H1 (cell line): ENCODE results near the gene TERF2IP. TPM values are rescaled to one million over a fixed set of nuclear protein-coding genes. Genes with fewer than 3 reads are reported as not detected.

ENCODE experiments used
- CTCF ChIA-PET: fragments of 300-600 bp; sonication (Branson Sonifier 250); formaldehyde crosslinking; loops from one replicate; lab custom pipeline; 2021; ENCODE audit not compliant: partially characterized antibody; lab: Charles Lee
- POLR2A ChIA-PET: fragments of 300-600 bp; sonication (Branson Sonifier 250); formaldehyde crosslinking; loops from one replicate; lab custom pipeline; 2021; ENCODE audit warnings: inconsistent platforms; ENCODE audit not compliant: partially characterized antibody; lab: Charles Lee
- DNase-seq, 2 experiments: peaks; one replicate each; pipeline versions ENCODE4 v3.0.0 to v3.0.0-alpha.2; 2010 to 2022; ENCODE audit warnings: low spot score in 2 of 2, low read depth in 1 of 2, mixed read lengths in 1 of 2
- FAIRE-seq: peaks from 2 replicates; lab custom pipeline; 2011; peaks lifted over from hg19 to GRCh38; lab: Jason Lieb, UNC
- H2AFZ ChIP-seq: 2 replicates; pipeline ENCODE4 v1.8.1; 2012; ENCODE audit warnings: low read length, inconsistent platforms
- H2AK5ac ChIP-seq: 2 replicates; pipeline ENCODE4 v1.6.1; 2013; ENCODE audit warnings: low read depth, low read length
- H2BK120ac ChIP-seq: replicated peaks from 2 replicates; pipeline ENCODE3; 2013; ENCODE audit warnings: low read depth, low read length, inconsistent platforms
- H2BK12ac ChIP-seq: 2 replicates; pipeline ENCODE4 v1.6.1; 2013; ENCODE audit warnings: low read depth, low read length
- H2BK15ac ChIP-seq: 2 replicates; pipeline ENCODE4 v1.6.1; 2013; ENCODE audit warnings: low read length
- H2BK20ac ChIP-seq: 2 replicates; pipeline ENCODE4 v1.6.1; 2013; ENCODE audit warnings: low read length
- H2BK5ac ChIP-seq: 2 replicates; pipeline ENCODE4 v1.6.1; 2013; ENCODE audit warnings: low read depth, low read length
- H3K14ac ChIP-seq: 2 replicates; pipeline ENCODE4 v1.6.1; 2013; ENCODE audit warnings: inconsistent platforms; ENCODE audit not compliant: insufficient read length
- H3K18ac ChIP-seq: 2 replicates; pipeline ENCODE4 v1.6.1; 2013; ENCODE audit warnings: low read length; ENCODE audit errors: extremely low read depth
- H3K23ac ChIP-seq: 2 replicates; pipeline ENCODE4 v1.6.1; 2013; ENCODE audit warnings: inconsistent platforms; ENCODE audit not compliant: insufficient read length
- H3K23me2 ChIP-seq: 2 replicates; pipeline ENCODE4 v1.6.1; 2013; ENCODE audit warnings: low read depth, low read length
- H3K27ac ChIP-seq: 2 replicates; pipeline ENCODE4 v1.6.1; 2011; ENCODE audit warnings: low read depth, low read length, inconsistent platforms
- H3K27me3 ChIP-seq, 4 experiments: replicated peaks in 1 of 4; 1 replicate in 1 of 4; 2 replicates in 3 of 4; pipeline versions ENCODE4 v1.6.1 to v1.8.1; 2011 to 2013; ENCODE audit warnings: low read length in 3 of 4, mild to moderate bottlenecking in 3 of 4, inconsistent platforms in 2 of 4, mixed read lengths in 2 of 4, moderate library complexity in 1 of 4; ENCODE audit not compliant: control insufficient read depth in 3 of 4, insufficient read depth in 3 of 4; ENCODE audit errors: extremely low read depth in 1 of 4
- H3K36me3 ChIP-seq, 4 experiments: 2 replicates each; pipeline versions ENCODE4 v1.6.1 to v1.8.1; 2011 to 2013; ENCODE audit warnings: mild to moderate bottlenecking in 4 of 4, low read length in 3 of 4, moderate library complexity in 2 of 4, control low read depth in 1 of 4, inconsistent platforms in 1 of 4; ENCODE audit not compliant: insufficient read depth in 4 of 4, control insufficient read depth in 2 of 4
- H3K4ac ChIP-seq: replicated peaks from 2 replicates; pipeline ENCODE3; 2013; ENCODE audit warnings: low read length, low read depth, mixed read lengths, inconsistent platforms; ENCODE audit not compliant: insufficient read length
- H3K4me1 ChIP-seq, 4 experiments: replicated peaks in 1 of 4; 1 replicate in 1 of 4; 2 replicates in 3 of 4; pipeline versions ENCODE4 v1.6.1 to v1.8.1; 2011 to 2013; ENCODE audit warnings: low read length in 3 of 4, inconsistent platforms in 2 of 4, mixed read lengths in 1 of 4; ENCODE audit not compliant: insufficient read depth in 4 of 4, control insufficient read depth in 3 of 4
- H3K4me2 ChIP-seq, 2 experiments: 2 replicates each; pipeline versions ENCODE4 v1.6.1 to v1.8.1; 2011 to 2013; ENCODE audit warnings: low read depth in 2 of 2, low read length in 2 of 2, control low read depth in 1 of 2, inconsistent platforms in 1 of 2, mild to moderate bottlenecking in 1 of 2; ENCODE audit not compliant: insufficient read depth in 1 of 2
- H3K4me3 ChIP-seq, 4 experiments: fragments of 200-600, 300-600 bp in 1 of 4; sonication (generic), shearing (Covaris generic), sonication (Bioruptor Twin) in 1 of 4; 2 replicates each; pipeline versions ENCODE4 v1.5.1 to v1.8.1; 2011 to 2016; ENCODE audit warnings: low read length in 4 of 4, low read depth in 3 of 4, control low read depth in 2 of 4, inconsistent platforms in 2 of 4, mild to moderate bottlenecking in 2 of 4, mixed read lengths in 1 of 4, moderate library complexity in 1 of 4; ENCODE audit not compliant: insufficient read depth in 2 of 4; ENCODE audit errors: extremely low read depth in 1 of 4
- H3K56ac ChIP-seq: replicated peaks from 2 replicates; pipeline ENCODE3; 2013; ENCODE audit warnings: low read depth, mild to moderate bottlenecking, mixed read lengths, low read length, inconsistent platforms; ENCODE audit not compliant: insufficient read length
- H3K79me1 ChIP-seq: 2 replicates; pipeline ENCODE4 v1.6.1; 2013; ENCODE audit warnings: low read depth, low read length, control low read depth
- H3K79me2 ChIP-seq, 2 experiments: 2 replicates each; pipeline versions ENCODE4 v1.6.1 to v1.8.1; 2012 to 2013; ENCODE audit warnings: low read length in 2 of 2, mild to moderate bottlenecking in 2 of 2, inconsistent platforms in 1 of 2; ENCODE audit not compliant: insufficient read depth in 2 of 2, control insufficient read depth in 1 of 2
- H3K9ac ChIP-seq, 4 experiments: replicated peaks in 1 of 4; 1 replicate in 1 of 4; 2 replicates in 3 of 4; pipeline versions ENCODE4 v1.6.1 to v1.8.1; 2011 to 2013; ENCODE audit warnings: low read depth in 3 of 4, low read length in 3 of 4, control low read depth in 2 of 4, mild to moderate bottlenecking in 2 of 4, moderate library complexity in 2 of 4, inconsistent platforms in 1 of 4; ENCODE audit errors: extremely low read depth in 1 of 4
- H3K9me3 ChIP-seq, 2 experiments: 2 replicates each; pipeline versions ENCODE4 v1.6.1 to v1.8.1; 2012 to 2013; ENCODE audit warnings: mild to moderate bottlenecking in 2 of 2, moderate library complexity in 2 of 2, control low read depth in 1 of 2, inconsistent platforms in 1 of 2, low read depth in 1 of 2, low read length in 1 of 2, mixed read lengths in 1 of 2; ENCODE audit not compliant: insufficient read depth in 2 of 2
- H4K20me1 ChIP-seq, 2 experiments: replicated peaks in 1 of 2; 2 replicates each; pipeline versions ENCODE3 to v1.8.1; 2011 to 2013; ENCODE audit warnings: inconsistent platforms in 2 of 2, low read length in 2 of 2, mild to moderate bottlenecking in 1 of 2; ENCODE audit not compliant: insufficient read depth in 2 of 2, control insufficient read depth in 1 of 2
- H4K5ac ChIP-seq: 2 replicates; pipeline ENCODE4 v1.6.1; 2013; ENCODE audit warnings: low read length, low read depth, mixed read lengths, inconsistent platforms; ENCODE audit not compliant: insufficient read length
- H4K8ac ChIP-seq: 2 replicates; pipeline ENCODE4 v1.8.0; 2013; ENCODE audit warnings: mild to moderate bottlenecking, moderate library complexity, low read length, inconsistent platforms; ENCODE audit not compliant: insufficient read depth; ENCODE audit errors: extremely low read depth
- H4K91ac ChIP-seq: replicated peaks from 2 replicates; pipeline ENCODE3; 2013; ENCODE audit warnings: low read length, mixed read lengths, inconsistent platforms; ENCODE audit not compliant: insufficient read length
- CHD2 ChIP-seq: IDR thresholded peaks from 2 replicates; pipeline ENCODE4 v1.6.1; 2012; ENCODE audit warnings: low read length, improper control_type of control experiment
- KDM1A ChIP-seq: fragments of 200-600, 300-600 bp; sonication (generic); IDR thresholded peaks from 2 replicates; pipeline ENCODE4 v1.7.1; 2016; ENCODE audit warnings: mild to moderate bottlenecking, low read length, borderline replicate concordance
- KDM5A ChIP-seq: fragments of 200-600 bp; IDR thresholded peaks from 2 replicates; pipeline ENCODE4 v1.7.1; 2012; ENCODE audit warnings: mild to moderate bottlenecking, low read length, inconsistent platforms, mixed read lengths
- POLR2AphosphoS5 ChIP-seq: IDR thresholded peaks from 2 replicates; pipeline ENCODE4 v1.6.1; 2011; ENCODE audit warnings: low read depth, low read length
- POU5F1 ChIP-seq: IDR thresholded peaks from 2 replicates; pipeline ENCODE4 v1.6.1; 2011; ENCODE audit warnings: low read depth, mild to moderate bottlenecking, low read length, moderate library complexity
- RAD21 ChIP-seq, 2 experiments: IDR thresholded peaks in 1 of 2; conservative IDR thresholded peaks in 1 of 2; 2 replicates each; pipeline ENCODE4 v1.6.1; 2011; ENCODE audit warnings: low read depth in 2 of 2, low read length in 2 of 2, improper control_type of control experiment in 1 of 2, inconsistent platforms in 1 of 2, mild to moderate bottlenecking in 1 of 2, moderate library complexity in 1 of 2
- SIN3A ChIP-seq, 2 experiments: IDR thresholded peaks in 1 of 2; conservative IDR thresholded peaks in 1 of 2; 2 replicates each; pipeline ENCODE4 v1.6.1; 2011 to 2012; ENCODE audit warnings: low read length in 2 of 2, improper control_type of control experiment in 1 of 2, low read depth in 1 of 2, mild to moderate bottlenecking in 1 of 2
- YY1 ChIP-seq: IDR thresholded peaks from 2 replicates; pipeline ENCODE4 v1.6.1; 2011; ENCODE audit warnings: low read depth, mild to moderate bottlenecking, low read length
- ZNF274 ChIP-seq: IDR thresholded peaks from 2 replicates; pipeline ENCODE4 v1.7.0; 2012; ENCODE audit warnings: low read length, borderline replicate concordance; ENCODE audit errors: extremely low read depth
- WGBS, 2 experiments: shearing (Covaris generic) in 1 of 2; methylation state at CpG; one replicate each; pipeline versions ENCODE4 v1.1.6 to v1.1.7; 2013 to 2015; ENCODE audit warnings: low lambda C conversion rate in 2 of 2, mixed read lengths in 2 of 2, inconsistent platforms in 1 of 2, low coverage in 1 of 2, missing lambda C conversion rate in 1 of 2; ENCODE audit not compliant: insufficient replicate concordance in 2 of 2, insufficient coverage in 1 of 2, insufficient read length in 1 of 2; ENCODE audit errors: extremely low coverage in 1 of 2, missing lambda C conversion rate in 1 of 2; 5-methylcytosine and 5-hydroxymethylcytosine counted together
- polyA plus RNA-seq, 7 experiments: library from polyadenylated mRNA; depleted of rRNA in 3 of 7; stranded (reverse) in 5 of 7; unstranded in 2 of 7; fragments of >200 nt in 5 of 7; fragments of 200-250 nt in 2 of 7; gene quantifications; 1 replicate in 5 of 7; 2 replicates in 1 of 7; 4 replicates in 1 of 7; pipeline versions ENCODE4 v1.2.1 to v1.2.3, GENCODE V29; 2011 to 2013; ENCODE audit warnings: missing spikeins in 2 of 7, mixed read lengths in 2 of 7
- total RNA-seq: library from RNA; stranded (reverse); fragmentation: NEBNext Ultra II Directional; extraction: Animal tissue kit (Norgen Biotek cat#: 25700); gene quantifications from 2 replicates; pipeline ENCODE4 v1.2.1, GENCODE V29; 2021

TERF2IP gene
- total and polyA plus RNA-seq, 2 of the 8 experiments (the other 6 are each of a cell fraction or from before 2014, with no cell fraction given) = 5.5 to 15.1 TPM

DNA sequence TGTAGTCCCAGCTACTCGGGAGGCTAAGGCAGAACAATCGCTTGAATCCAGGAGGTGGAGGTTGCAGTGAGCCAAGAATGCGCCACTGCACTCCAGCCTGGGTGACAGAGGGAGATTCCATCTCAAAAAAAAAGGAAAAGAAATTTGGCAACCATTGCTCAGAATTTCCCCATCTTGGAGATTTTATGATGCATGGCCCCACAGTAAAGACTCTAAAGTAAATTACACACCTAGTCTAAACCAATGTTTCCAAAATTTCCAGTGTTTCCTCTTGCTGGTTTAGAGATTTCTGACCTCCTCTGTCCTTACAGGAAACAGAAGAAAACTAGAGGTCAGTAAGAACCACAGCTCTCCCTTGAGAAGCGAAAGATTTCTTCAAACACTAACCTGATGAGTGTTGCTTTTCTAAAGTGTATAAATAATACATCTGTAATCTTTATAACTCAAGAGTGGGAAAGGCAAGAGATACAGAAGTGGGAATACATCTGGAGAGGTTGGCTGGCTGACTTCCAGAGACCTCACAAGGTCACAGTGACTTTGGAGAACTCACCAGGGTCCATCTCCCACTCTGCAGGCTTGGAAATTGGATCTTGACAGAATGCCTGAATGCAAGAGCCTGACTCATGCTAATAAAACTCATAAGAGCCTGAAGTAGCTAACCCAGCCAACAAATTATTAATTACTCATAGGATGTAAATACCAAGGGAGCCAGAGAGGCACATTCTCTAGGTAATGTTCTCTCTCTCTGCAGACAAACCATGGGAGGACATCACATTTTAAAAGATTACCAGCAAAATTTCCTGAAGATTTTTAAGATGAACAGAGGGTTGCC lies 33.3 kb upstream of the TERF2IP start:
- CTCF ChIA-PET = no interaction called here

More for the DNA sequence above, 33.3 kb upstream of the TERF2IP start:
- H2BK5ac ChIP-seq = no peak overlapping the region
- no peak overlapping the region for H3K9ac ChIP-seq
- H2BK120ac ChIP-seq = no peak overlapping the region
- H3K4ac ChIP-seq = no peak overlapping the region
- peaks cover 0 to 2% of the 10 kb centered on the region in 2 experiments for H4K20me1 ChIP-seq
- no peak for TF ChIP-seq YY1
- no peak for TF ChIP-seq KDM1A
- no peak for TF ChIP-seq ZNF274
- no peak for TF ChIP-seq KDM5A
- TF ChIP-seq RAD21 (IDR thresholded peaks at IDR 0.05 in 1 of 2, conservative IDR thresholded peaks at IDR 0.05 in 1 of 2; ENCODE audit: low read depth in 2 of 2, low read length in 2 of 2) = no peak
- TF ChIP-seq POU5F1 = no peak
- no peak for TF ChIP-seq SIN3A (conservative IDR thresholded peaks at IDR 0.05 in 1 of 2, IDR thresholded peaks at IDR 0.05 in 1 of 2; ENCODE audit: low read depth in 1 of 2, low read length in 2 of 2)
- TF ChIP-seq CHD2 = no peak
- no peak for TF ChIP-seq POLR2AphosphoS5
- no peak overlapping the region for H3K27ac ChIP-seq
- H3K36me3 ChIP-seq = peaks cover 7 to 66% (median 48%) of the 10 kb centered on the region in 4 experiments
- no peak overlapping the region for H4K8ac ChIP-seq
- H3K23ac ChIP-seq = no peak overlapping the region
- no peaks in the 10 kb centered on the region for H3K27me3 ChIP-seq
- WGBS, 2 experiments = 92% methylated on average over 4 of the region's 4 CpGs; no CpG with 5 or more reads in 1 of the 2 experiments
- no peak overlapping the region for H3K56ac ChIP-seq
- H3K79me2 ChIP-seq = no peaks in the 10 kb centered on the region
- no peak overlapping the region for H2AFZ ChIP-seq
- no peaks in the 10 kb centered on the region for H3K23me2 ChIP-seq
- no peaks in the 10 kb centered on the region for H3K79me1 ChIP-seq
- no peak overlapping the region for H4K5ac ChIP-seq
- POLR2A ChIA-PET = interaction anchor here (2.4 kb wide), 1 partner anchor 8 kb away, joined by 12 read pairs; the partner anchor contains the start of gene ADAT1
- H3K9me3 ChIP-seq = no peaks in the 10 kb centered on the region
- no peak overlapping the region for H2AK5ac ChIP-seq
- H2BK20ac ChIP-seq = no peak overlapping the region
- no peak overlapping the region for H3K4me2 ChIP-seq
- H2BK12ac ChIP-seq = no peak overlapping the region
- no peak overlapping the region for H3K18ac ChIP-seq
- H4K91ac ChIP-seq = no peak overlapping the region
- no peak for FAIRE-seq
- no peaks in the 10 kb centered on the region for H3K4me1 ChIP-seq
- no peak overlapping the region for H3K14ac ChIP-seq
- no peak overlapping the region for H3K4me3 ChIP-seq
- no peak for DNase-seq
- no peak overlapping the region for H2BK15ac ChIP-seq
